ENCODE data around the gene ROR2.

The ROR2 gene

DNA sequence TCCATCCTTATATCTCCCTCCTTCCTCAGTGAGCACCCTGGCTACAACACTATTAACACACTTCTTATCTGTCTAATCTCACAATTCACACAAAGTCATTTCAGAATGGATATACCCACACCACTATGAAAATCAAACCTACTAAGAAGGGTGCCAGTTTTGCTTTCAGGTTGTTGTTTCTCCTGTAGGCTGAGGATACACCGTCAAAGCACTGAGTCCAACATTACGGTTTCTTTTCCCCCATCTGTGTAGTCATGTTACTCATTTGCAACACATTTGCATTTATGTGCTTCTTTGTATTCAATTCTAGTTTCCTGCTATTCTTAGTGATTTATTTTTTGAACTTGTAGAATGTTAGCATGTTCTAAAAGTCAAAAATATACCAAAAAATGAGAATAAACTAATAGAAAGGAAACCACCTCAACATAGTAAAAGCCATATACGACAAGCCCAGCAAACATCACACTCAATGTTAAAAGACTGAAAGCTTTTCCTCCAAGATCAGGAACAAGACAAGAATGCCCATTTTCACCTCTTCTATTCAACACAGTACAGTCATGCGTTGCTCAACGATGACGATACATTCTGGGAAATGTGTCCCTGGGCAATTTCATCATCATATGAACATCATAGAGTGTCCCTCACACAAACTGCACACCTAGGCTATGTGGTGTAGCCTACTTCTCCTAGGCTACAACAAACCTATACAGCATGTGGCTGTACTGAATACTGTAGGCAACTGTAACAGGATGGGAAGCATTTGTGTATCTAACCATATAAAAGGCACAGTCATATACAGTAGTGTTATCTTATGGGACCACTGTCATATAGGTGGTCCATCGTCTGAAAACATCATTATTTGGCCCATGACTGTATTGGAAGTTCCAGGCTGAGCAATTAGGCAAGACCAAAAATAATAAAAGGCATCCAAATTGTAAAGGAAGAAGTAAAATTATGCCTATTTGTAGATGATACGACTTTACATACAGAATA is 6.3 kb downstream of the ROR2 start:
- H3K4me3 ChIP-seq (ENCODE audit: low read depth, low read length) = no peak overlapping the region
- no peak for TF ChIP-seq CTCF (IDR thresholded peaks at IDR 0.05; ENCODE audit: borderline replicate concordance, insufficient read depth, low read depth, low read length)

- no peak overlapping the region for H3K4me3 ChIP-seq (ENCODE audit: low read depth, low read length)
- TF ChIP-seq CTCF (IDR thresholded peaks at IDR 0.05; ENCODE audit: borderline replicate concordance, insufficient read depth, low read depth, low read length) = no peak
Observed at GRCh38 chr9:91942201-91942600, 7.8 kb downstream of the ROR2 start.

DNA sequence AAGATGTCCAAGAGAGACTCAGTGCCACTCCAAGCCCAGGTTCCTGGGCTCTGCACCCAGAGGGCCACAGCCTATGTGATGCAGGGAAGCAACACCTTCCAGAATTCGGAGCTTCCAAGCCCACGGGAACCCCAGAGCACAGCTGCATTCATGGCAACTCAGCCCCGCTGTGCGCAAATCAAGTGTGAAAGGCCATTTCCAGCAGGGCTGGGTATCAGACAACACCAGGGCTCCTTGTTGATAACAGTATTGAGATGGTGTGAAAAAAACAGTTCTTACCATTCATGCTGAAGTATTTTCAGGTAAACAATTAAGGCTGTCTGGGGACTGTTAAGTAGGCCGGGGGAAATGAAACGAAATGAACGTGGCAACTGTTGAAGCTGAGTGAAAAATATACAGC is 10.1 kb downstream of the ROR2 start:
- TF ChIP-seq CTCF (IDR thresholded peaks at IDR 0.05; ENCODE audit: borderline replicate concordance, insufficient read depth, low read depth, low read length) = no peak
- H3K4me3 ChIP-seq (ENCODE audit: low read depth, low read length) = no peak overlapping the region

DNA sequence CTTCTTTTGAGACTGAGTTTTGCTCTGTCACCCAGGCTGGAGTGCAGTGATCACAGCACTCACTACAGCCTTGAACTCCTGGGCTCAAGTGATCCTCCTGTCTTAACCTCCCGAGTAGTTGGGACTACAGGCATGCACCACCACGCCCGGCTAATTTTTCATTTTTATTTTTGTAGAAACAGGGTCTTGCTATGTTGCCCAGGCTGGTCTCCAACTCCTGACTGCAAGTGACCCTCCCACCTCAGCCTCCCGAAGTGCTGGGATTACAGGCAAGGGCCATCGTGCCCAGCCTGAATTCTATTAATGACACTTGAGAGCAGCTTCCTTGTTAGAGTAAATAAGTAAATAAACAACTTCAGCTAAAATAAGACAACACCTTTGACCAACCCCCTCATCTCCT is 12.3 kb downstream of the ROR2 start:
- H3K4me3 ChIP-seq (ENCODE audit: low read depth, low read length) = no peak overlapping the region
- TF ChIP-seq CTCF (IDR thresholded peaks at IDR 0.05; ENCODE audit: borderline replicate concordance, insufficient read depth, low read depth, low read length) = no peak

- H3K4me3 ChIP-seq (ENCODE audit: low read depth, low read length) = no peak overlapping the region
- no peak for TF ChIP-seq CTCF (IDR thresholded peaks at IDR 0.05; ENCODE audit: borderline replicate concordance, insufficient read depth, low read depth, low read length)
Observed at GRCh38 chr9:91937056-91937455, 13.0 kb downstream of the ROR2 start.

DNA sequence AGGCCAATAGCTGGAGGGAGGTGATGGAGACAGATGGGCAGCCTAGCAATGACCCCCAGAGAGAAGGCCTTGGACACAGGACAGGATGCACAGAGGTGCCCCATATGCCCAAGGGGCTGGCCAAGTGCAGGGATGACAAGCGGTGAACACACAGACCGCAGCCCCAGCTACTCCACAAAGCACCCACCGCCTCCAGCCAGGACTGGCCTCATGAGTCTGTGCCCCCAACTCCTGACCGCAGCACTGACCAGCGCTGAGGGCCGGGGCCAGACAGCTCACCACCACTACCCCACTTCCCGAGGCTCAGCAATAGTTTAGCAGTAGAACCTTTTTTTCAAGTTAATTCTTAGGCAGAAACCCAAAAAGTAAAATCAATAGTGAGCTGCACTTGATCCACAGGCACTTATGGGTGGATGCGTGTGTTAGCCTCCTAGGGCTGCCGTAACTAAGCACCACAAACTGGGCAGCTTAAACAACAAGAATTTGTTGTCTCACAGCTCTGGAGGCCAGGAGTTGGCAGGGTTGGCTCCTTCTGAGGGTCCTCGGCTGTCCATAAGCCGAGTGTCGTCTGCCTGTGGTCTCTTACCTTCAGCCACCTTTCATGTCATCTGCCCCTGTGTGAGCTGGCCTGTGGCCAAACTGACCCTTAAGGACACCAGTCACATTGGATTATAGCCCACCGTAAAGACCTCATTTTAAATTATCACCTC is 14.1 kb downstream of the ROR2 start:
- TF ChIP-seq CTCF (IDR thresholded peaks at IDR 0.05; ENCODE audit: borderline replicate concordance, insufficient read depth, low read depth, low read length) = no peak
- no peak overlapping the region for H3K4me3 ChIP-seq (ENCODE audit: low read depth, low read length)

Data from GM12875 (cell line).